Omental fat pad (tissue), 4 donors: Measurements from ENCODE around the gene FBXO39. TPM values are rescaled to one million over a fixed set of nuclear protein-coding genes. Genes with fewer than 3 reads are reported as not detected.

Source experiments
- ATAC-seq: fragments of 150-250 bp; one replicate; pipeline ENCODE4 v1.9.1; 2016; ENCODE audit warnings: mild to moderate bottlenecking, moderate library complexity; ENCODE audit not compliant: low FRiP score
- DNase-seq: peaks from one replicate; pipeline ENCODE4 v3.0.0-alpha.2; 2019; ENCODE audit warnings: low spot score
- small RNA-seq: library from RNA; depleted of rRNA; stranded (forward); fragments of <200 nt; gene quantifications from one replicate; pipeline ENCODE3, GENCODE V24; 2016
- total RNA-seq, 4 donors: library from RNA; depleted of rRNA; stranded (reverse); fragments of >200 nt; gene quantifications; one replicate each; pipeline ENCODE4 v1.1.0, GENCODE V29; 2016
- TF ChIP-seq, protein P1 (sequence below), 3 donors: fragments of 450-650 bp; IDR thresholded peaks; one replicate each; pipeline ENCODE4 v1.5.1; 2016 to 2017; ENCODE audit warnings: antibody characterized with exemption in 3 of 3, mild to moderate bottlenecking in 3 of 3, moderate library complexity in 2 of 3

FBXO39 gene
- total RNA-seq, 4 donors from 2014 or later, result 0.75 to 1.1 (median 1.0) TPM; not detected in 1

DNA sequence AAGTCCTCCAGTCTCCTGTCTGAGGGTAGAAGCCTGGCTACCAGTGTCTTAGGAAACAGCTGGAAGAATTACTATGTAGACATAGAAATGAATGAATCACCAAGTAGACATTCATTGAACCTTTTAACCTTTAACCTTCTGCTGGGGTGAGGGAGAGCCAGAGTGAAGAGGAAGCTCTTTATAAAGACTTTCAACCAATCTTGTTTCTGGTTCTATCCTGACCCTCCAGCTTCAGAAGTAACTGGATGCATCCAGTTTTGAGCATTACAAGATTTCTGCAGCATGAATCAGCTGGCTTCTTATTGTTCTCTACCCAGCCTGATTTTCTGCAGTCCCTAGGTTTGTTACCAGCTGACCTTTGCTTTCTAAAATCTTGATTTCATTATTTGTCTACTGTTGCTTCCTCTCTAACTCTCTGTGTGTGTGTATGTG, 47.0 kb downstream of the FBXO39 start:
- DNase-seq (no peak), ATAC-seq (no peak)
- TF ChIP-seq, protein P1, sequence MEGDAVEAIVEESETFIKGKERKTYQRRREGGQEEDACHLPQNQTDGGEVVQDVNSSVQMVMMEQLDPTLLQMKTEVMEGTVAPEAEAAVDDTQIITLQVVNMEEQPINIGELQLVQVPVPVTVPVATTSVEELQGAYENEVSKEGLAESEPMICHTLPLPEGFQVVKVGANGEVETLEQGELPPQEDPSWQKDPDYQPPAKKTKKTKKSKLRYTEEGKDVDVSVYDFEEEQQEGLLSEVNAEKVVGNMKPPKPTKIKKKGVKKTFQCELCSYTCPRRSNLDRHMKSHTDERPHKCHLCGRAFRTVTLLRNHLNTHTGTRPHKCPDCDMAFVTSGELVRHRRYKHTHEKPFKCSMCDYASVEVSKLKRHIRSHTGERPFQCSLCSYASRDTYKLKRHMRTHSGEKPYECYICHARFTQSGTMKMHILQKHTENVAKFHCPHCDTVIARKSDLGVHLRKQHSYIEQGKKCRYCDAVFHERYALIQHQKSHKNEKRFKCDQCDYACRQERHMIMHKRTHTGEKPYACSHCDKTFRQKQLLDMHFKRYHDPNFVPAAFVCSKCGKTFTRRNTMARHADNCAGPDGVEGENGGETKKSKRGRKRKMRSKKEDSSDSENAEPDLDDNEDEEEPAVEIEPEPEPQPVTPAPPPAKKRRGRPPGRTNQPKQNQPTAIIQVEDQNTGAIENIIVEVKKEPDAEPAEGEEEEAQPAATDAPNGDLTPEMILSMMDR (IDR thresholded peaks at IDR 0.05), result no peak

- DNase-seq (no peak), ATAC-seq (no peak)
- TF ChIP-seq, protein P1 (IDR thresholded peaks at IDR 0.05), result no peak
Measured at GRCh38 chr17:6830383-6830986, 54.5 kb downstream of the FBXO39 start.

GRCh38 chr17:6831661-6832263, 55.7 kb downstream of the FBXO39 start, which contains the start of gene TEKT1:
TSS of gene TEKT1 (minus strand) at chr17:6831729. CDS start at chr17:6830376, 1,353 bp downstream.
- ATAC-seq, result peak; percentile 85
- TF ChIP-seq, protein P1 (IDR thresholded peaks at IDR 0.05), result no peak
- DNase-seq, result peak; percentile 60

Small RNAs within 50 kb of the gene (small RNA-seq; reads per million reads assigned to genes)
- gene AC004706.2, result not detected

Other genes with a start within 250 kb of the FBXO39 start
- gene PITPNM3, start 219.7 kb upstream of the FBXO39 start, total RNA-seq, result 1 to 10 TPM in 3 of 4 donors, under 1 TPM in 1; 0.82 to 3.5 (median 2.5) TPM
- 10 to 100 TPM in 3 of 4 donors, 1 to 10 TPM in 1; 9.5 to 11.8 (median 11.1) TPM for gene KIAA0753, start 135.5 kb upstream of the FBXO39 start, total RNA-seq
- gene TXNDC17, start 135.2 kb upstream of the FBXO39 start, total RNA-seq, result 100 to 1,000 TPM in 2 of 4 donors, 10 to 100 TPM in 2; 58.5 to 155 (median 109) TPM
- 1 to 10 TPM; 5.5 to 9.9 (median 8.2) TPM for gene MED31, start 124.6 kb upstream of the FBXO39 start, total RNA-seq
- gene C17orf100, start 124.5 kb upstream of the FBXO39 start, total RNA-seq, result under 1 TPM; 0.56 to 0.79 (median 0.63) TPM
- gene SLC13A5, start 62.8 kb upstream of the FBXO39 start, total RNA-seq, result under 1 TPM in 1 of 4 donors, not detected in 3; 0.25 TPM
- 100 to 1,000 TPM in 1 of 4 donors, 10 to 100 TPM in 3; 17.5 to 201 (median 33.6) TPM for gene XAF1, start 20.2 kb upstream of the FBXO39 start, total RNA-seq
- not detected for gene TEKT1, start 55.5 kb downstream of the FBXO39 start, total RNA-seq
- under 1 TPM in 1 of 4 donors, not detected in 3; 0.25 TPM for gene ALOX12, start 219.8 kb downstream of the FBXO39 start, total RNA-seq
- 100 to 1,000 TPM in 3 of 4 donors, 10 to 100 TPM in 1; 34.4 to 253 (median 130) TPM for gene RNASEK, start 236.4 kb downstream of the FBXO39 start, total RNA-seq
- 10 to 100 TPM in 1 of 4 donors, 1 to 10 TPM in 3; 4.6 to 11.2 (median 8.2) TPM for gene BCL6B, start 246.8 kb downstream of the FBXO39 start, total RNA-seq